ENCODE data around the gene FHAD1.

The FHAD1 gene

GRCh38 chr1:15238789-15239188, 8.2 kb upstream of the FHAD1 start:
- TF ChIP-seq SIN3A (IDR thresholded peaks at IDR 0.05; ENCODE audit: borderline replicate concordance, insufficient read depth, low read length): no peak
- no peak for TF ChIP-seq REST (IDR thresholded peaks at IDR 0.05; ENCODE audit: insufficient read depth in 1 of 2, low read depth in 2 of 2, low read length in 2 of 2)
- TF ChIP-seq TAF1 (IDR thresholded peaks at IDR 0.05; ENCODE audit: borderline replicate concordance, insufficient read depth, low read length): no peak
- TF ChIP-seq FOXP2 (optimal IDR thresholded peaks at IDR 0.05; ENCODE audit: borderline replicate concordance, extremely low read depth, extremely low read length, insufficient read depth): no peak
- TF ChIP-seq POLR2AphosphoS5 (IDR thresholded peaks at IDR 0.05; ENCODE audit: low read depth, low read length): no peak

GRCh38 chr1:15242766-15243165, 4.3 kb upstream of the FHAD1 start:
- no peak for TF ChIP-seq POLR2AphosphoS5 (IDR thresholded peaks at IDR 0.05; ENCODE audit: low read depth, low read length)
- no peak for TF ChIP-seq REST (IDR thresholded peaks at IDR 0.05; ENCODE audit: insufficient read depth in 1 of 2, low read depth in 2 of 2, low read length in 2 of 2)
- no peak for TF ChIP-seq FOXP2 (optimal IDR thresholded peaks at IDR 0.05; ENCODE audit: borderline replicate concordance, extremely low read depth, extremely low read length, insufficient read depth)
- TF ChIP-seq TAF1 (IDR thresholded peaks at IDR 0.05; ENCODE audit: borderline replicate concordance, insufficient read depth, low read length): no peak
- TF ChIP-seq SIN3A (IDR thresholded peaks at IDR 0.05; ENCODE audit: borderline replicate concordance, insufficient read depth, low read length): no peak

GRCh38 chr1:15243275-15244043, 3.6 kb upstream of the FHAD1 start:
- TF ChIP-seq FOXP2 (optimal IDR thresholded peaks at IDR 0.05; ENCODE audit: borderline replicate concordance, extremely low read depth, extremely low read length, insufficient read depth) (no peak), TAF1 (IDR thresholded peaks at IDR 0.05; ENCODE audit: borderline replicate concordance, insufficient read depth, low read length) (no peak), POLR2AphosphoS5 (IDR thresholded peaks at IDR 0.05; ENCODE audit: low read depth, low read length) (no peak), REST (IDR thresholded peaks at IDR 0.05; ENCODE audit: insufficient read depth in 1 of 2, low read depth in 2 of 2, low read length in 2 of 2) (no peak), SIN3A (IDR thresholded peaks at IDR 0.05; ENCODE audit: borderline replicate concordance, insufficient read depth, low read length) (no peak)

GRCh38 chr1:15244813-15245212, 2.2 kb upstream of the FHAD1 start:
- TF ChIP-seq REST (IDR thresholded peaks at IDR 0.05; ENCODE audit: insufficient read depth in 1 of 2, low read depth in 2 of 2, low read length in 2 of 2): no peak
- TF ChIP-seq POLR2AphosphoS5 (IDR thresholded peaks at IDR 0.05; ENCODE audit: low read depth, low read length): no peak
- TF ChIP-seq FOXP2 (optimal IDR thresholded peaks at IDR 0.05; ENCODE audit: borderline replicate concordance, extremely low read depth, extremely low read length, insufficient read depth): no peak
- TF ChIP-seq SIN3A (IDR thresholded peaks at IDR 0.05; ENCODE audit: borderline replicate concordance, insufficient read depth, low read length): no peak
- TF ChIP-seq TAF1 (IDR thresholded peaks at IDR 0.05; ENCODE audit: borderline replicate concordance, insufficient read depth, low read length): no peak
